ENCODE measurements around the gene PLA2R1.
A peak's percentile ranks its signal among the peaks of the same experiment; 100 is the strongest.

PLA2R1 gene

GRCh38 chr2:160062292-160063005 is at the start of gene PLA2R1:
PLA2R1 (minus strand) TSS chr2:160062615; CDS start chr2:160062403, 212 bp downstream.
- DNase-seq (ENCODE audit: low read depth in 2 of 2): no peak

GRCh38 chr2:160110674-160111239 is 48.3 kb upstream of the PLA2R1 start:
- DNase-seq (ENCODE audit: low read depth in 2 of 2): no peak

GRCh38 chr2:160109939-160110673 is 47.7 kb upstream of the PLA2R1 start:
- DNase-seq (ENCODE audit: low read depth in 2 of 2): peak; percentile 8 to 40

GRCh38 chr2:160109243-160109642 is 46.8 kb upstream of the PLA2R1 start:
- no peak for DNase-seq (ENCODE audit: low read depth in 2 of 2)

- DNase-seq (ENCODE audit: low read depth in 2 of 2): no peak
Measured at GRCh38 chr2:160108646-160109045, 46.2 kb upstream of the PLA2R1 start.

GRCh38 chr2:160105366-160105765 is 43.0 kb upstream of the PLA2R1 start:
- DNase-seq (ENCODE audit: low read depth in 2 of 2): no peak

- DNase-seq (ENCODE audit: low read depth in 2 of 2): no peak
Measured at GRCh38 chr2:160104115-160104514, 41.7 kb upstream of the PLA2R1 start.

GRCh38 chr2:160097326-160097725 is 34.9 kb upstream of the PLA2R1 start:
- DNase-seq (ENCODE audit: low read depth in 2 of 2): no peak

GRCh38 chr2:160096409-160096808 is 34.0 kb upstream of the PLA2R1 start:
- DNase-seq (ENCODE audit: low read depth in 2 of 2): peak in 1 of 2 donors; percentile 13

- DNase-seq (ENCODE audit: low read depth in 2 of 2): no peak
Measured at GRCh38 chr2:160092445-160092844, 30.0 kb upstream of the PLA2R1 start.

GRCh38 chr2:160091381-160091780 is 29.0 kb upstream of the PLA2R1 start:
- DNase-seq (ENCODE audit: low read depth in 2 of 2): no peak

- no peak for DNase-seq (ENCODE audit: low read depth in 2 of 2)
Measured at GRCh38 chr2:160087854-160088745, 25.7 kb upstream of the PLA2R1 start.

- no peak for DNase-seq (ENCODE audit: low read depth in 2 of 2)
Measured at GRCh38 chr2:160085662-160086061, 23.2 kb upstream of the PLA2R1 start.

GRCh38 chr2:160077912-160078810 is 15.7 kb upstream of the PLA2R1 start:
- no peak for DNase-seq (ENCODE audit: low read depth in 2 of 2)

- DNase-seq (ENCODE audit: low read depth in 2 of 2): no peak
Measured at GRCh38 chr2:160076914-160077313, 14.5 kb upstream of the PLA2R1 start.

GRCh38 chr2:160076241-160076640 is 13.8 kb upstream of the PLA2R1 start:
- DNase-seq (ENCODE audit: low read depth in 2 of 2): no peak

- no peak for DNase-seq (ENCODE audit: low read depth in 2 of 2)
Measured at GRCh38 chr2:160075171-160075570, 12.8 kb upstream of the PLA2R1 start.

GRCh38 chr2:160073284-160073888 is 11.0 kb upstream of the PLA2R1 start:
- no peak for DNase-seq (ENCODE audit: low read depth in 2 of 2)

GRCh38 chr2:160068906-160069305 is 6.5 kb upstream of the PLA2R1 start:
- DNase-seq (ENCODE audit: low read depth in 2 of 2): no peak

- DNase-seq (ENCODE audit: low read depth in 2 of 2): no peak
Measured at GRCh38 chr2:160064916-160065315, 2.5 kb upstream of the PLA2R1 start.

Data from stimulated activated CD4-positive, alpha-beta T cell treated with anti-CD3 and anti-CD28 coated beads, Interleukin-4, amount 100 ng/mL, for 48 hours (primary cell).